Ishikawa (cell line): ENCODE measurements around the gene CDC42BPA.

Experiments
- CEBPB ChIP-seq: IDR thresholded peaks from 2 replicates; pipeline ENCODE4 v1.6.1; 2012
- CREB1 ChIP-seq: IDR thresholded peaks from 2 replicates; pipeline ENCODE4 v1.6.1; 2012; ENCODE audit warnings: low read depth
- EGR1 ChIP-seq: IDR thresholded peaks from 2 replicates; pipeline ENCODE4 v1.6.1; 2012
- EP300 ChIP-seq: IDR thresholded peaks from 2 replicates; pipeline ENCODE4 v1.6.1; 2012; ENCODE audit warnings: borderline replicate concordance
- FOXM1 ChIP-seq: IDR thresholded peaks from 2 replicates; pipeline ENCODE4 v1.6.1; 2012; ENCODE audit warnings: low read depth, borderline replicate concordance
- NFIC ChIP-seq: IDR thresholded peaks from 2 replicates; pipeline ENCODE4 v1.6.1; 2012
- RAD21 ChIP-seq: IDR thresholded peaks from 2 replicates; pipeline ENCODE4 v1.6.1; 2012; ENCODE audit warnings: low read depth
- REST ChIP-seq: IDR thresholded peaks from 2 replicates; pipeline ENCODE4 v1.6.1; 2012; ENCODE audit warnings: low read depth, mild to moderate bottlenecking
- TAF1 ChIP-seq: IDR thresholded peaks from 2 replicates; pipeline ENCODE4 v1.6.1; 2012; ENCODE audit warnings: low read depth, mild to moderate bottlenecking
- TCF12 ChIP-seq: IDR thresholded peaks from 2 replicates; pipeline ENCODE4 v1.6.1; 2012; ENCODE audit warnings: low read depth
- TEAD4 ChIP-seq: IDR thresholded peaks from 2 replicates; pipeline ENCODE4 v1.6.1; 2012
- USF1 ChIP-seq: IDR thresholded peaks from 2 replicates; pipeline ENCODE4 v1.6.1; 2012
- YY1 ChIP-seq: IDR thresholded peaks from 2 replicates; pipeline ENCODE4 v1.6.1; 2012; ENCODE audit warnings: low read depth
- ZBTB7A ChIP-seq: IDR thresholded peaks from 2 replicates; pipeline ENCODE4 v1.6.1; 2012; ENCODE audit warnings: low read depth
- TF ChIP-seq, protein P1 (sequence below): IDR thresholded peaks from 2 replicates; pipeline ENCODE4 v1.6.1; 2012

Gene CDC42BPA

GRCh38 chr1:226973371-226973897 lies 344.9 kb downstream of the CDC42BPA start:
- no peak for TF ChIP-seq CREB1
- TF ChIP-seq TEAD4, result no peak
- no peak for TF ChIP-seq RAD21

GRCh38 chr1:226972931-226973330 lies 345.4 kb downstream of the CDC42BPA start:
- TF ChIP-seq ZBTB7A (no peak), RAD21 (no peak), REST (no peak), USF1 (no peak), FOXM1 (no peak), TAF1 (no peak), TEAD4 (no peak), TCF12 (no peak), EGR1 (no peak), CREB1 (no peak), YY1 (no peak), CEBPB (no peak), EP300 (no peak), NFIC (no peak)
- TF ChIP-seq, protein P1, sequence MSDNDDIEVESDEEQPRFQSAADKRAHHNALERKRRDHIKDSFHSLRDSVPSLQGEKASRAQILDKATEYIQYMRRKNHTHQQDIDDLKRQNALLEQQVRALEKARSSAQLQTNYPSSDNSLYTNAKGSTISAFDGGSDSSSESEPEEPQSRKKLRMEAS, result no peak

DNA sequence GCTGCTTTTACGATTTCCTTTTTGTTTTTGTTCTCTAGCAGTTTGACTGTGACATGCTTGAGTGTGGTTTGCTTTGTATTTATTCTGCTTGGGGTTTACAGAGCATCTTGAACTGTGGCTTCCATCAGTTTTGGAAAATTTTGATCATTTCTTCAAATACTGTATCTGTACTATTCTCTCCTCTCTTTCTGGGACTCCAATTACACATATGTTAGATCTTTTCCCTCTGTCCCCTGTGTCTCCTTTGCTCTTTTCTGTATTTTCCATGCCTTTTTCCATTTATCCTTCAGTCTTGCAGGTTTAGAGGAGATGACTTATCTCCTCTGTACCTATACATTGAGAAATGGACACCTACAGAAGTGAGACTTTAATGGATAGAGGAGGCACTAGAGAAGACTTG lies 346.5 kb downstream of the CDC42BPA start:
- TF ChIP-seq EGR1 (no peak), ZBTB7A (no peak), RAD21 (no peak), YY1 (no peak), TAF1 (no peak), NFIC (no peak), CREB1 (no peak), FOXM1 (no peak), REST (no peak), CEBPB (no peak)

- TF ChIP-seq EP300 (no peak), TEAD4 (no peak), TAF1 (no peak), TCF12 (no peak), CEBPB (no peak), FOXM1 (no peak), USF1 (no peak), CREB1 (no peak), YY1 (no peak), RAD21 (no peak), NFIC (no peak), ZBTB7A (no peak), REST (no peak), EGR1 (no peak)
- TF ChIP-seq, protein P1, result no peak
Observed at GRCh38 chr1:226967665-226968064, 350.6 kb downstream of the CDC42BPA start.

GRCh38 chr1:226966683-226967082 lies 351.6 kb downstream of the CDC42BPA start:
- TF ChIP-seq EP300 (no peak), REST (peak; percentile 60)
